Mesenchymal stem cell (in vitro differentiated cells and primary cell): ENCODE results near the gene ZNF385A.

Experiments used
- DNase-seq: peaks from one replicate; pipeline ENCODE4 v3.0.0-alpha.2; 2013
- H2AFZ ChIP-seq: one replicate; pipeline ENCODE4 v1.6.1; 2013; ENCODE audit warnings: low read depth, mild to moderate bottlenecking, control low read depth, inconsistent platforms, low read length, moderate library complexity
- H2AK5ac ChIP-seq: 2 replicates; pipeline ENCODE4 v1.6.1; 2013; ENCODE audit warnings: low read length, moderate library complexity, mild to moderate bottlenecking, inconsistent platforms; ENCODE audit not compliant: severe bottlenecking
- H2BK120ac ChIP-seq: one replicate; pipeline ENCODE4 v1.6.1; 2013; ENCODE audit warnings: low read depth, mild to moderate bottlenecking, inconsistent platforms, low read length, moderate library complexity
- H2BK12ac ChIP-seq, 2 experiments: one replicate each; pipeline ENCODE4 v1.6.1; 2013; ENCODE audit warnings: inconsistent platforms in 2 of 2, low read length in 2 of 2, mild to moderate bottlenecking in 2 of 2, moderate library complexity in 2 of 2, control low read depth in 1 of 2
- H2BK15ac ChIP-seq: one replicate; pipeline ENCODE4 v1.6.1; 2013; ENCODE audit warnings: mild to moderate bottlenecking, low read depth, inconsistent platforms; ENCODE audit not compliant: poor library complexity, severe bottlenecking
- H2BK5ac ChIP-seq: 2 replicates; pipeline ENCODE4 v1.6.1; 2013; ENCODE audit warnings: low read depth, mild to moderate bottlenecking, low read length, control low read depth, inconsistent platforms; ENCODE audit not compliant: poor library complexity, severe bottlenecking
- H3K14ac ChIP-seq, 2 experiments: one replicate each; pipeline ENCODE4 v1.6.1; 2013; ENCODE audit warnings: inconsistent platforms in 2 of 2, low read length in 2 of 2, control low read depth in 1 of 2, mild to moderate bottlenecking in 1 of 2, moderate library complexity in 1 of 2
- H3K18ac ChIP-seq, 2 experiments: one replicate each; pipeline ENCODE4 v1.6.1; 2013; ENCODE audit warnings: inconsistent platforms in 2 of 2, low read length in 2 of 2, control low read depth in 1 of 2, low read depth in 1 of 2, mild to moderate bottlenecking in 1 of 2
- H3K23ac ChIP-seq, 2 experiments: one replicate each; pipeline ENCODE4 v1.6.1; 2013; ENCODE audit warnings: inconsistent platforms in 2 of 2, low read length in 2 of 2, mild to moderate bottlenecking in 2 of 2, moderate library complexity in 2 of 2, control low read depth in 1 of 2
- H3K27ac ChIP-seq: 2 replicates; pipeline ENCODE4 v1.5.1; 2013; ENCODE audit warnings: mild to moderate bottlenecking, moderate library complexity, low read length, control low read depth, inconsistent platforms; ENCODE audit not compliant: poor library complexity, severe bottlenecking
- H3K27me3 ChIP-seq, 2 experiments: 2 replicates each; pipeline versions ENCODE4 v1.6.1 to v1.7.0; 2013; ENCODE audit warnings: low read length in 2 of 2, mild to moderate bottlenecking in 2 of 2, moderate library complexity in 2 of 2, control low read depth in 1 of 2, inconsistent platforms in 1 of 2; ENCODE audit not compliant: control insufficient read depth in 1 of 2, insufficient read depth in 1 of 2
- H3K36me3 ChIP-seq, 2 experiments: 2 replicates each; pipeline versions ENCODE4 v1.6.1 to v1.7.0; 2013; ENCODE audit warnings: low read length in 2 of 2, control low read depth in 1 of 2, inconsistent platforms in 1 of 2, low read depth in 1 of 2, mild to moderate bottlenecking in 1 of 2; ENCODE audit not compliant: insufficient read depth in 2 of 2, control insufficient read depth in 1 of 2
- H3K4ac ChIP-seq, 2 experiments: one replicate each; pipeline ENCODE4 v1.6.1; 2013; ENCODE audit warnings: inconsistent platforms in 2 of 2, low read length in 2 of 2, mild to moderate bottlenecking in 2 of 2, moderate library complexity in 2 of 2, control low read depth in 1 of 2, low read depth in 1 of 2
- H3K4me1 ChIP-seq: 2 replicates; pipeline ENCODE4 v1.6.1; 2013; ENCODE audit warnings: low read depth, low read length, control low read depth; ENCODE audit not compliant: control insufficient read depth, insufficient read depth
- H3K4me2 ChIP-seq: 2 replicates; pipeline ENCODE4 v1.6.1; 2013; ENCODE audit warnings: low read length, mild to moderate bottlenecking, inconsistent platforms; ENCODE audit not compliant: poor library complexity, severe bottlenecking
- H3K4me3 ChIP-seq, 2 experiments: 2 replicates each; pipeline versions ENCODE4 v1.5.1 to v1.7.0; 2013; ENCODE audit warnings: low read length in 2 of 2, mild to moderate bottlenecking in 2 of 2, control low read depth in 1 of 2, low read depth in 1 of 2; ENCODE audit not compliant: insufficient read depth in 1 of 2
- H3K79me1 ChIP-seq: replicated peaks from 2 replicates; pipeline ENCODE4 v1.6.1; 2013; ENCODE audit warnings: mild to moderate bottlenecking, control low read depth, low read length, inconsistent platforms; ENCODE audit not compliant: poor library complexity, severe bottlenecking
- H3K9ac ChIP-seq: 2 replicates; pipeline ENCODE4 v1.7.0; 2013; ENCODE audit warnings: mild to moderate bottlenecking, low read length, moderate library complexity
- H3K9me3 ChIP-seq: 2 replicates; pipeline ENCODE4 v1.7.0; 2013; ENCODE audit warnings: mild to moderate bottlenecking, low read length; ENCODE audit not compliant: control insufficient read depth
- H4K8ac ChIP-seq: one replicate; pipeline ENCODE4 v1.6.1; 2013; ENCODE audit warnings: inconsistent platforms, mild to moderate bottlenecking, low read length, moderate library complexity
- H4K91ac ChIP-seq: one replicate; pipeline ENCODE4 v1.6.1; 2013; ENCODE audit warnings: mild to moderate bottlenecking, low read length, inconsistent platforms
- WGBS: methylation state at CpG from one replicate; pipeline ENCODE4 v1.1.7; 2013; ENCODE audit warnings: mixed read lengths; 5-methylcytosine and 5-hydroxymethylcytosine counted together

ZNF385A gene

DNA sequence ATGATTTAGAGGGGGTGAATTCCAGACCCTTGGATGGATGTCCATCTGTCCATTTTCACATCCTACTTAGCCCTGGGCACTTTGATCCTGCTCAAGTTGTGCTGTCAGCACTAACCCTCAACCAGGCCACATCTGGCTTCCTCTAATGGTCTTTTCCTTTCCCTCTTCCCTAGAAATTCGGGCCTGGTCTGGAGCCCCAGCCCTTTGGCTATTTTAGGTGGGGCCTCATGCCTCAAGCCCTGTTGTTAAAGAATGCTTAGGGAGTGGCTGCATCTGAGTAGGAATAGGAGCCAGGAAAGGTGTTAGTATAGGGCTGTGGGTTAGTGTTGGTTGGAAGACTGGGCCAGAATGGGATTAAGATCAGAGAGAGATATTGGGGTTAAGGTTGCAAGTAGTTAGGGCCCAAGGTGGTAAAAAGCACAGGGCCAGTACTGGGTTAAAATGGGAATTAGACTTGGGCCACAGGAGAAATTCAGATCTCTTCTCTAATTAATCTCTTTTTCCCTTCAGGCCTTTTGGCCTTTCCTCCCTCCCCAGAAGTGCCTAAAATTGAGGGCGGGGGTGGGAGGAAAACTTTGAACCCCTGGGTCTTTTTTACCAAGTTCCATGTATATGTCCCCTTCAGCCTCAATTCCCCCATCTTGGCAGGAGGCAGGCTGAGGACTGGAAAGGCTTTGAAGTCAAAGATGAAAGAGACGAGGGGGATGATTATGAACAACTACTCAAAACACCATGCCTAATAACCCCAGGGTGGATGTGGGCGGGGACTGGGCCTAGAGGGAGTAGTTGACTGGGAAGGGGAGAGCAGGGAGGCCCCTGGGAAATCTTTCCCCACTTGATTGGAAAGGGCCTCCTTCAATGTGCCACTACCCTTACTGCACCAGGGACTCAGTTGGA lies 4.0 kb upstream of the ZNF385A start:
- WGBS, result 45% methylated on average over 2 of the region's 4 CpGs
- Histone ChIP-seq H3K4me2 (no peak overlapping the region), H3K14ac (no peak overlapping the region), H3K18ac (no peak overlapping the region), H4K8ac (no peak overlapping the region), H3K4me3 (no peak overlapping the region), H3K9ac (no peak overlapping the region), H2BK15ac (no peak overlapping the region), H3K4ac (no peak overlapping the region), H3K36me3 (peaks cover 0 to 18% of the 10 kb centered on the region in 2 experiments), H3K79me1 (no peaks in the 10 kb centered on the region), H3K23ac (no peak overlapping the region), H4K91ac (no peak overlapping the region), H2AFZ (no peak overlapping the region), H2BK12ac (no peak overlapping the region), H3K27ac (no peak overlapping the region), H3K4me1 (peaks cover 35% of the 10 kb centered on the region), H3K9me3 (no peaks in the 10 kb centered on the region), H2BK5ac (no peak overlapping the region), H3K27me3 (no peaks in the 10 kb centered on the region), H2AK5ac (no peak overlapping the region), H2BK120ac (no peak overlapping the region)
- DNase-seq, result no peak

GRCh38 chr12:54387114-54387467 lies 2.6 kb upstream of the ZNF385A start:
- Histone ChIP-seq H3K27me3 (no peaks in the 10 kb centered on the region), H2BK5ac (no peak overlapping the region), H3K4me2 (no peak overlapping the region), H2BK15ac (no peak overlapping the region), H3K18ac (no peak overlapping the region), H4K8ac (no peak overlapping the region), H3K79me1 (no peaks in the 10 kb centered on the region), H2BK12ac (no peak overlapping the region), H3K9ac (no peak overlapping the region), H3K4me3 (no peak overlapping the region), H3K23ac (no peak overlapping the region), H2AFZ (no peak overlapping the region), H3K36me3 (peaks cover 0 to 6% of the 10 kb centered on the region in 2 experiments), H3K9me3 (no peaks in the 10 kb centered on the region), H2AK5ac (no peak overlapping the region), H2BK120ac (no peak overlapping the region), H3K14ac (no peak overlapping the region), H3K27ac (no peak overlapping the region), H3K4ac (no peak overlapping the region), H4K91ac (no peak overlapping the region), H3K4me1 (peaks cover 35% of the 10 kb centered on the region)
- WGBS, result 85% methylated on average over 2 of the region's 3 CpGs
- no peak for DNase-seq

GRCh38 chr12:54386403-54387113 lies 2.0 kb upstream of the ZNF385A start:
- Histone ChIP-seq H3K23ac (no peak overlapping the region), H3K9ac (no peak overlapping the region), H3K27ac (no peak overlapping the region), H2BK15ac (no peak overlapping the region), H4K8ac (no peak overlapping the region), H3K36me3 (peaks cover 0 to under 1% of the 10 kb centered on the region in 2 experiments), H3K4ac (no peak overlapping the region), H3K18ac (no peak overlapping the region), H3K4me2 (no peak overlapping the region), H2AFZ (no peak overlapping the region), H3K9me3 (no peaks in the 10 kb centered on the region), H3K4me3 (no peak overlapping the region), H3K14ac (no peak overlapping the region), H2AK5ac (no peak overlapping the region), H2BK5ac (no peak overlapping the region), H3K4me1 (peaks cover 33% of the 10 kb centered on the region), H2BK120ac (no peak overlapping the region), H4K91ac (peak overlapping the region; percentile 28), H3K79me1 (no peaks in the 10 kb centered on the region), H2BK12ac (peak overlapping the region in 1 of 2 experiments; percentile 47), H3K27me3 (no peaks in the 10 kb centered on the region)
- WGBS, result 94% methylated on average over 3 of the region's 3 CpGs
- no peak for DNase-seq

DNA sequence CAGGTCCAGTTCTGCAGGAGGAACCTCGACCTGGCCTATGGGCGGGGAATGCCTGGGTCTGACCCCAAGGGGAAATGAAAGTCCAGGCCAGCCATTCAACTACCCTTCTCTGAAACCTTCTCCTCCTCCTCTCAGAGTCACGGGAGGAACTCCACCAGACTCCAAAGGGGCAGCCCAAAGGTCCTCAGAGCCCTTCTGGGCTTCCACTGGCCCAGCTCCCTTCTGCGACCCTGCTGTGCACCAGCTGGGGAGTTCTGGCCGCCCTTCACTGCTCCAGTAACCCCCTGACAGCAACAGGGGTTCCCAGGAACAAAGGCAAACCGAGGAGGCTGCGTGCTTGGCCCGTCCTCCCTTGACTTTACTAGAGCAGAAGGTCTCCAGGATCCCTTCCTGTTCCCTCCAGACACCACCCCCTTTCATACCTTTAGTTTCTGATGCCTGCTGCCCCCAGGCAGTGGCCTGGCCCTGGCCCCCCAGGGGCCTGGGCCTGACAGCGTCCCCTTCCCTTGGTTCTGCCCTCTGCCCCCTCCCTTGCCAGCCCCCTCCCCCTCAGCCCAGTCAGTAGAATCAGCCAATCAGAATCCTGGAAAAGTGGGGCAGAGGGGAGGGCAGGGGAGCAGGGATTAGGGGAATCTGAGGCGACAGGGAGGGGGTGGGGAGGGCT lies 850 bp upstream of the ZNF385A start:
- no peak overlapping the region for H3K4me3 ChIP-seq
- peaks cover 29% of the 10 kb centered on the region for H3K4me1 ChIP-seq
- H3K9ac ChIP-seq, result no peak overlapping the region
- H3K9me3 ChIP-seq, result no peaks in the 10 kb centered on the region
- H3K18ac ChIP-seq, result peak overlapping the region; percentile 16 to 26
- no peak overlapping the region for H2AFZ ChIP-seq
- no peak overlapping the region for H2BK12ac ChIP-seq
- peak overlapping the region; percentile 10 for H4K8ac ChIP-seq
- peak overlapping the region; percentile 26 for H2BK15ac ChIP-seq
- H3K36me3 ChIP-seq, result no peaks in the 10 kb centered on the region
- no peak overlapping the region for H3K23ac ChIP-seq
- H4K91ac ChIP-seq, result no peak overlapping the region
- no peaks in the 10 kb centered on the region for H3K79me1 ChIP-seq
- peak overlapping the region in 1 of 2 experiments; percentile 27 for H3K4ac ChIP-seq
- H2BK120ac ChIP-seq, result no peak overlapping the region
- H3K27ac ChIP-seq, result no peak overlapping the region
- no peak overlapping the region for H3K14ac ChIP-seq
- no peak overlapping the region for H2AK5ac ChIP-seq
- WGBS, result 58% methylated on average over 9 of the region's 10 CpGs
- H3K27me3 ChIP-seq, result no peaks in the 10 kb centered on the region
- no peak for DNase-seq
- no peak overlapping the region for H2BK5ac ChIP-seq
- H3K4me2 ChIP-seq, result no peak overlapping the region
